Measurements from ENCODE around the gene EBF3.

The EBF3 gene

GRCh38 chr10:129899276-129900130 lies 64.6 kb downstream of the EBF3 start:
- ChIA-PET CTCF (no interaction called here), POLR2A (no interaction called here)
- TF ChIP-seq, protein P1, sequence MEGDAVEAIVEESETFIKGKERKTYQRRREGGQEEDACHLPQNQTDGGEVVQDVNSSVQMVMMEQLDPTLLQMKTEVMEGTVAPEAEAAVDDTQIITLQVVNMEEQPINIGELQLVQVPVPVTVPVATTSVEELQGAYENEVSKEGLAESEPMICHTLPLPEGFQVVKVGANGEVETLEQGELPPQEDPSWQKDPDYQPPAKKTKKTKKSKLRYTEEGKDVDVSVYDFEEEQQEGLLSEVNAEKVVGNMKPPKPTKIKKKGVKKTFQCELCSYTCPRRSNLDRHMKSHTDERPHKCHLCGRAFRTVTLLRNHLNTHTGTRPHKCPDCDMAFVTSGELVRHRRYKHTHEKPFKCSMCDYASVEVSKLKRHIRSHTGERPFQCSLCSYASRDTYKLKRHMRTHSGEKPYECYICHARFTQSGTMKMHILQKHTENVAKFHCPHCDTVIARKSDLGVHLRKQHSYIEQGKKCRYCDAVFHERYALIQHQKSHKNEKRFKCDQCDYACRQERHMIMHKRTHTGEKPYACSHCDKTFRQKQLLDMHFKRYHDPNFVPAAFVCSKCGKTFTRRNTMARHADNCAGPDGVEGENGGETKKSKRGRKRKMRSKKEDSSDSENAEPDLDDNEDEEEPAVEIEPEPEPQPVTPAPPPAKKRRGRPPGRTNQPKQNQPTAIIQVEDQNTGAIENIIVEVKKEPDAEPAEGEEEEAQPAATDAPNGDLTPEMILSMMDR (IDR thresholded peaks at IDR 0.05; ENCODE audit: control extremely low read depth, extremely low read depth, low read depth, missing control alignments) = no peak
- DNase-seq (ENCODE audit: extremely low spot score) = no peak

DNA sequence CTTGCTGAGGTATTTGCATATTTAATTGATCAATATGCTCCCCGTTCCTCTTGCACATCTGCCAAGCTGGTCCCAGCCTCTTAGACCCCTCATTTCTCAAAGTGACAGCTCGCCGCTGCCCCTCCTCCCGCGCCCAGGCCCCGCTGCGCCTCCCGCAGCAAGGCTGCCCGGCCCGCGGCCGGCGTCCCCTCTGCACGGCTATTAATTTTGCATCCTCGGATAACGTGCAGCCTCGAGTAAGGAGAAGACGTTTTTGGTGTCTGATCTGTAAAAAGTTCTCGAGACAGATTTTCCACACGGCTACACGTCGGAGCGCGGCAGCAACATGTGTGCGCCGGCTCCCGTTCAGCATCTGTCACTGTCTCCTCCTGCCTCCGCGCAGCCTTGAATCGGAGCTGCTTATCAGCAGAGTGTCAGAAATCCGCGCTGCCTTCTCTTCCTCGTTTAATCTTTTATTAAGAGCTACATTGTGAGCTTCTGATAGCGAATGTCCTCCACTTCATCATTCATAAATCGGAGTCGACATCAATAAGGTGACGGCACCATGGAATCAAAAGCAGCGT lies 65.3 kb downstream of the EBF3 start:
- ChIA-PET CTCF (no interaction called here), POLR2A (no interaction called here)
- DNase-seq (ENCODE audit: extremely low spot score) = no peak
- TF ChIP-seq, protein P1 (IDR thresholded peaks at IDR 0.05; ENCODE audit: control extremely low read depth, extremely low read depth, low read depth, missing control alignments) = no peak

- CTCF ChIA-PET = interaction anchor here (1.6 kb wide), 1 partner anchor 21 kb away, joined by 5 read pairs; no protein-coding TSS in a partner anchor
- POLR2A ChIA-PET = no interaction called here
- no peak for DNase-seq (ENCODE audit: extremely low spot score)
- TF ChIP-seq, protein P1 (IDR thresholded peaks at IDR 0.05; ENCODE audit: control extremely low read depth, extremely low read depth, low read depth, missing control alignments) = no peak
Measured at GRCh38 chr10:129897871-129898626, 66.0 kb downstream of the EBF3 start.

- ChIA-PET POLR2A (no interaction called here), CTCF (interaction anchor here (1.6 kb wide), 1 partner anchor 20 kb away, joined by 5 read pairs; no protein-coding TSS in a partner anchor)
- TF ChIP-seq, protein P1 (IDR thresholded peaks at IDR 0.05; ENCODE audit: control extremely low read depth, extremely low read depth, low read depth, missing control alignments) = no peak
- DNase-seq (ENCODE audit: extremely low spot score) = no peak
Measured at GRCh38 chr10:129896860-129897200, 67.2 kb downstream of the EBF3 start.

- TF ChIP-seq, protein P1 (IDR thresholded peaks at IDR 0.05; ENCODE audit: control extremely low read depth, extremely low read depth, low read depth, missing control alignments) = no peak
- ChIA-PET CTCF (interaction anchor here (1.6 kb wide), 1 partner anchor 16 kb away, joined by 3 read pairs; no protein-coding TSS in a partner anchor), POLR2A (no interaction called here)
- no peak for DNase-seq (ENCODE audit: extremely low spot score)
Measured at GRCh38 chr10:129896136-129896859, 67.8 kb downstream of the EBF3 start.

GRCh38 chr10:129895811-129896135 lies 68.3 kb downstream of the EBF3 start:
- DNase-seq (ENCODE audit: extremely low spot score) = no peak
- TF ChIP-seq, protein P1 (IDR thresholded peaks at IDR 0.05; ENCODE audit: control extremely low read depth, extremely low read depth, low read depth, missing control alignments) = no peak
- ChIA-PET CTCF (interaction anchor here (1.6 kb wide), 1 partner anchor 16 kb away, joined by 3 read pairs; no protein-coding TSS in a partner anchor), POLR2A (no interaction called here)
